Common myeloid progenitor, CD34-positive (primary cell): ENCODE results near the gene DPH3.
A peak's percentile ranks its signal among the peaks of the same experiment; 100 is the strongest.

Experiments
- CTCF ChIA-PET: fragments of 350-600 bp; sonication (Branson Sonifier 250); formaldehyde crosslinking; loops from one replicate; lab custom pipeline; 2021; ENCODE audit warnings: antibody characterized with exemption; lab: Charles Lee
- POLR2A ChIA-PET: fragments of 350-600 bp; sonication (Branson Sonifier 250); formaldehyde crosslinking; loops from one replicate; lab custom pipeline; 2021; ENCODE audit warnings: antibody characterized with exemption; lab: Charles Lee
- DNase-seq, 3 donors: peaks; one replicate each; pipeline versions ENCODE4 v3.0.0 to v3.0.0-alpha.2; 2013
- H3K27ac ChIP-seq, 2 experiments: 1 replicate in 1 of 2; 2 replicates in 1 of 2; pipeline ENCODE4 v1.7.0; 2013; ENCODE audit warnings: inconsistent platforms in 2 of 2, low read length in 2 of 2, mild to moderate bottlenecking in 2 of 2, low read depth in 1 of 2, moderate library complexity in 1 of 2; ENCODE audit not compliant: severe bottlenecking in 2 of 2, insufficient read depth in 1 of 2, poor library complexity in 1 of 2
- H3K27me3 ChIP-seq, 5 experiments: replicated peaks in 2 of 5; 1 replicate in 3 of 5; 2 replicates in 2 of 5; pipeline versions ENCODE4 v1.6.1 to v1.7.0; 2013; ENCODE audit warnings: low read length in 4 of 5, mild to moderate bottlenecking in 2 of 5, moderate library complexity in 2 of 5, inconsistent platforms in 1 of 5; ENCODE audit not compliant: insufficient read depth in 5 of 5, control insufficient read depth in 4 of 5
- H3K36me3 ChIP-seq, 4 experiments: 1 replicate in 2 of 4; 2 replicates in 2 of 4; pipeline versions ENCODE4 v1.6.1 to v1.7.0; 2013; ENCODE audit warnings: low read length in 3 of 4, control low read depth in 1 of 4, mild to moderate bottlenecking in 1 of 4; ENCODE audit not compliant: control insufficient read depth in 4 of 4, insufficient read depth in 4 of 4
- H3K4me1 ChIP-seq, 4 experiments: 1 replicate in 3 of 4; 2 replicates in 1 of 4; pipeline versions ENCODE4 v1.6.1 to v1.7.1; 2013; ENCODE audit warnings: low read length in 3 of 4, mild to moderate bottlenecking in 3 of 4, control low read depth in 1 of 4, inconsistent platforms in 1 of 4, moderate library complexity in 1 of 4; ENCODE audit not compliant: control insufficient read depth in 4 of 4, insufficient read depth in 4 of 4; ENCODE audit errors: control extremely low read depth in 1 of 4
- H3K4me3 ChIP-seq, 7 experiments: 1 replicate in 4 of 7; 2 replicates in 3 of 7; pipeline versions ENCODE4 v1.5.1 to v1.7.0; 2013; ENCODE audit warnings: mild to moderate bottlenecking in 7 of 7, low read length in 6 of 7, moderate library complexity in 6 of 7, inconsistent platforms in 2 of 7, low read depth in 2 of 7, control low read depth in 1 of 7; ENCODE audit not compliant: insufficient read depth in 4 of 7, control insufficient read depth in 1 of 7; ENCODE audit errors: extremely low read depth in 1 of 7
- H3K9me3 ChIP-seq, 5 experiments: 1 replicate in 4 of 5; 2 replicates in 1 of 5; pipeline versions ENCODE4 v1.6.1 to v1.7.1; 2013; ENCODE audit warnings: low read length in 4 of 5, mild to moderate bottlenecking in 2 of 5, inconsistent platforms in 1 of 5, low read depth in 1 of 5, moderate library complexity in 1 of 5; ENCODE audit not compliant: control insufficient read depth in 4 of 5, insufficient read depth in 2 of 5; ENCODE audit errors: control extremely low read depth in 1 of 5
- WGBS: methylation state at CpG from one replicate; pipeline ENCODE4 v1.1.5; 2013; ENCODE audit not compliant: insufficient coverage; 5-methylcytosine and 5-hydroxymethylcytosine counted together

DPH3 gene

DNA sequence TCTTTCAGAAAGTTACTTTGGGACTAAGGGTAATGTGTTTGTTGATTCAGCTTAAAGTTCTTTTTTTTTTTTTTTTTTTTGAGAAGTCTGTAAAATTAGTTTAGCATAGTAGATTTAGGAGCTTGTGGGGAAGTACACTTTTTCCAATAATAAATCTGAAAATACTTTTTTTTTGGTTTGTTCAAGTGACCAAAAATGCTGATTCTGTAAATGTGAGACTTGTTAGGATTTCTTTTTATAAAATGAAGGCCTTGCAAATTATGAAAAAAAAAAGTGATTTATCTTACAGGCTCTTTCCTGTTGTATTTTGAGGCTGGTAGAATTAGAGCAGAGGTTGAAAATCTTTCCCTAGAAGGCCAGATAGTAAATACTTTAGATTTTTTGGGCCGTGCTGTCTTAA is 7.8 kb upstream of the DPH3 start:
- Histone ChIP-seq H3K9me3 (no peaks in the 10 kb centered on the region), H3K27me3 (no peaks in the 10 kb centered on the region), H3K4me3 (no peak overlapping the region), H3K36me3 (peaks cover 2 to 33% (median 21%) of the 10 kb centered on the region in 4 experiments), H3K4me1 (no peaks in the 10 kb centered on the region), H3K27ac (no peak overlapping the region)
- CTCF ChIA-PET, result interaction anchor here (0.5 to 6.2 kb wide), 5 partner anchors 8 to 258 kb away, joined by 3 to 38 read pairs (median 5); no protein-coding TSS in a partner anchor
- no CpG with 5 or more reads among the region's 1 CpG for WGBS
- POLR2A ChIA-PET, result interaction anchor here (0.6 kb wide), 1 partner anchor 274 kb away, joined by 3 read pairs; no protein-coding TSS in a partner anchor
- DNase-seq, result no peak

DNA sequence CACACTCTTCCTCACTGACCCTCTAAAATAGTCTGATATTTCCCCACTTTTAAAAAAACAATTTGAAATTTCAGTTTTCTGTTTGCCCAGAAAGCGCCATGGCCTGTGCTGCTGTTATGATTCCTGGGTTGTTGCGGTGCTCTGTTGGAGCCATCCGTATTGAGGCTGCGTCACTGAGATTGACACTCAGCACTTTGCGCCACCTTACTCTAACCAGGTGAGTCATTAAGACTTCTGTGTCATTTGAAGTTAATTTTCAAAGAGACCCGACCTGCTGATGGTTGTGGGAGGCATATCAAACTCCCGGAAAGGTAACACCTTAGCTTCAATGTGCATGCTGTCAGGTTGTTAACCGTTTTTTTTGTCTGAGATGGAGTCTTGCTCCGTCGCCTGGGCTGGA is 6.1 kb upstream of the DPH3 start:
- ChIA-PET CTCF (interaction anchor here (5.9 to 6.2 kb wide), 2 partner anchors 13 to 19 kb away, joined by 33 to 38 read pairs; no protein-coding TSS in a partner anchor), POLR2A (no interaction called here)
- Histone ChIP-seq H3K4me3 (no peak overlapping the region), H3K27me3 (no peaks in the 10 kb centered on the region), H3K27ac (no peak overlapping the region), H3K9me3 (no peaks in the 10 kb centered on the region), H3K36me3 (peaks cover 0 to 29% (median 15%) of the 10 kb centered on the region in 4 experiments), H3K4me1 (peaks cover under 1 to 11% (median 10%) of the 10 kb centered on the region in 4 experiments)
- 99% methylated on average over 10 of the region's 10 CpGs for WGBS
- no peak for DNase-seq

- H3K4me1 ChIP-seq, result peaks cover 12 to 28% (median 23%) of the 10 kb centered on the region in 4 experiments
- POLR2A ChIA-PET, result no interaction called here
- DNase-seq, result no peak
- H3K36me3 ChIP-seq, result peaks cover 0 to 19% (median 8%) of the 10 kb centered on the region in 4 experiments
- WGBS, result no CpG with 5 or more reads among the region's 3 CpGs
- CTCF ChIA-PET, result interaction anchor here (1.2 to 6.2 kb wide), 4 partner anchors 17 to 288 kb away, joined by 3 to 37 read pairs (median 26); no protein-coding TSS in a partner anchor
- H3K27me3 ChIP-seq, result no peaks in the 10 kb centered on the region
- no peak overlapping the region for H3K4me3 ChIP-seq
- no peaks in the 10 kb centered on the region for H3K9me3 ChIP-seq
- peak overlapping the region in 1 of 2 experiments; percentile 35 for H3K27ac ChIP-seq
Observed at GRCh38 chr3:16266714-16267113, 2.0 kb upstream of the DPH3 start.

GRCh38 chr3:16265455-16265786 is 678 bp upstream of the DPH3 start:
- peaks cover 12 to 28% (median 23%) of the 10 kb centered on the region in 4 experiments for H3K4me1 ChIP-seq
- H3K4me3 ChIP-seq, result peak overlapping the region; percentile 84 to 99 (median 95)
- POLR2A ChIA-PET, result interaction anchor here (0.6 to 1.0 kb wide), 2 partner anchors 20 to 1255 kb away, joined by 3 read pairs; no protein-coding TSS in a partner anchor
- H3K9me3 ChIP-seq, result no peaks in the 10 kb centered on the region
- peak overlapping the region; percentile 93 to 96 for H3K27ac ChIP-seq
- 0% methylated on average over 2 of the region's 6 CpGs for WGBS
- H3K27me3 ChIP-seq, result no peaks in the 10 kb centered on the region
- peaks cover 0 to 8% (median 4%) of the 10 kb centered on the region in 4 experiments for H3K36me3 ChIP-seq
- no peak for DNase-seq
- CTCF ChIA-PET, result interaction anchor here (1.0 to 4.8 kb wide), 9 partner anchors 14 to 450 kb away, joined by 3 to 37 read pairs (median 6); no protein-coding TSS in a partner anchor

- H3K27me3 ChIP-seq, result no peaks in the 10 kb centered on the region
- H3K9me3 ChIP-seq, result no peaks in the 10 kb centered on the region
- peak overlapping the region; percentile 93 to 96 for H3K27ac ChIP-seq
- no peak for DNase-seq
- H3K36me3 ChIP-seq, result peaks cover 2 to 10% (median 4%) of the 10 kb centered on the region in 4 experiments
- peak overlapping the region; percentile 84 to 99 (median 95) for H3K4me3 ChIP-seq
- WGBS, result under 1% methylated on average over 20 of the region's 21 CpGs
- peaks cover 12 to 28% (median 23%) of the 10 kb centered on the region in 4 experiments for H3K4me1 ChIP-seq
- CTCF ChIA-PET, result interaction anchor here (1.0 to 2.9 kb wide), 5 partner anchors 11 to 263 kb away, joined by 4 to 19 read pairs (median 6); no protein-coding TSS in a partner anchor
- POLR2A ChIA-PET, result interaction anchor here (1.0 to 1.4 kb wide), 2 partner anchors 12 to 21 kb away, joined by 3 to 5 read pairs; no protein-coding TSS in a partner anchor
Observed at GRCh38 chr3:16264174-16264707, 502 bp downstream of the DPH3 start.

DNA sequence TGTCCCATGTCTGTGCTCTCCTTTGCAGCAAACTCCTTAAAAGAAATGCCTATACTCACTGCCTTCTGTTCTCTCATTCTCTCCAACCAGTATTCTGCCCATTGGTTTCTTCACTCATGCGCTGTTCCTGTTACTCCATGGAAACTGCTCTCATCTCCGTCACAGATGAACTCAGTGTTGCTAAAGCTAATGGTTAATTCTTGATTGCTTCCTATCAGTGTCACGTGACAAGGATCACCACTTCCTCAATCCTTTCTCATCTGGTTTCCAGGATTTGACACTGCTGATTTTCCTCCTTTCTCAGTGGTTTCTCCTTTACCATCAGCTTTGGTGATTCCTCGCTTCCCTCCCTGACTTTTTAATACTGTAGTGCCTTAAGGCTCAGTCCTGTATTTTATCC is 2.6 kb downstream of the DPH3 start:
- WGBS, result 70% methylated on average over 4 of the region's 4 CpGs

GRCh38 chr3:16260046-16260445 is 4.7 kb downstream of the DPH3 start:
- peaks cover 4 to 10% (median 6%) of the 10 kb centered on the region in 4 experiments for H3K36me3 ChIP-seq
- ChIA-PET CTCF (interaction anchor here (1.0 kb wide), 1 partner anchor 9 kb away, joined by 3 read pairs; no protein-coding TSS in a partner anchor), POLR2A (no interaction called here)
- H3K27ac ChIP-seq, result no peak overlapping the region
- H3K27me3 ChIP-seq, result no peaks in the 10 kb centered on the region
- H3K4me3 ChIP-seq, result no peak overlapping the region
- WGBS, result no CpG with 5 or more reads among the region's 1 CpG
- H3K4me1 ChIP-seq, result peaks cover 5 to 12% (median 6%) of the 10 kb centered on the region in 4 experiments
- H3K9me3 ChIP-seq, result no peaks in the 10 kb centered on the region
- DNase-seq, result no peak

More for the DNA sequence above, 2.6 kb downstream of the DPH3 start:
- CTCF ChIA-PET, result no interaction called here
- no peak overlapping the region for H3K4me3 ChIP-seq
- DNase-seq, result no peak
- no peaks in the 10 kb centered on the region for H3K27me3 ChIP-seq
- POLR2A ChIA-PET, result no interaction called here
- no peaks in the 10 kb centered on the region for H3K9me3 ChIP-seq
- H3K4me1 ChIP-seq, result peaks cover 12 to 28% (median 23%) of the 10 kb centered on the region in 4 experiments
- peaks cover 4 to 10% (median 6%) of the 10 kb centered on the region in 4 experiments for H3K36me3 ChIP-seq
- no peak overlapping the region for H3K27ac ChIP-seq
